ENCODE results near the gene EIF2D. TPM values are rescaled to one million over a fixed set of nuclear protein-coding genes. Genes with fewer than 3 reads are reported as not detected.
A peak's percentile ranks its signal among the peaks of the same experiment; 100 is the strongest.

EIF2D gene
- total RNA-seq, 4 donors from 2014 or later = 20.9 to 57.3 (median 39.5) TPM

DNA sequence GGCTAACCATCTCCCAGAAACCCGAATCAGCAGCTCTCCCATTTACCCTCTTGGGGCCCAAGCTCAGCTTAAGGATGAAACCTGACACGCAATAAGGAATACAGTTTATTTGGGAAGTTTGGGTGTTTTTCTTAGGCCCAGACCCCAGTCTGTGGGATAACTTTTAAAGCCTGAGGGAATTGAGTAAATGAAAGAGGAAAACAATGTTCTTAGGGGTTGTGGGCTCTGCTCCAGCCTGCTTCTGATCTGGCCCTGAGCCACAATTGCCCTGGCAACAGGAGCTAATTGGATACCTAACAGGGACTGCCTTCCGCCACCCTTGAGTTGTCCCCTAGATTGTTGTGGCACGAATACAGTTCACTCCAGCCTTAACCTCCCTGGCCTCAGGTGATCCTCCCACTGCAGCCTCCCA is 43.2 kb upstream of the EIF2D start:
- Histone ChIP-seq H3K4me1 (peaks cover 0 to 23% (median 14%) of the 10 kb centered on the region in 4 donors), H3K9me3 (no peaks in the 10 kb centered on the region), H3K27ac (no peak overlapping the region), H3K27me3 (no peaks in the 10 kb centered on the region), H3K4me3 (no peak overlapping the region), H3K36me3 (no peaks in the 10 kb centered on the region)
- 86 to 90% methylated on average over 2 to 4 of the region's 4 CpGs for WGBS, 2 donors (ENCODE audit: low coverage in 1 of 2)
- DNase-seq = no peak
- TF ChIP-seq POLR2AphosphoS5 (IDR thresholded peaks at IDR 0.05) (no peak), EP300 (IDR thresholded peaks at IDR 0.05; ENCODE audit: low read depth) (no peak), POLR2A (IDR thresholded peaks at IDR 0.05) (no peak)
- TF ChIP-seq, protein P1, sequence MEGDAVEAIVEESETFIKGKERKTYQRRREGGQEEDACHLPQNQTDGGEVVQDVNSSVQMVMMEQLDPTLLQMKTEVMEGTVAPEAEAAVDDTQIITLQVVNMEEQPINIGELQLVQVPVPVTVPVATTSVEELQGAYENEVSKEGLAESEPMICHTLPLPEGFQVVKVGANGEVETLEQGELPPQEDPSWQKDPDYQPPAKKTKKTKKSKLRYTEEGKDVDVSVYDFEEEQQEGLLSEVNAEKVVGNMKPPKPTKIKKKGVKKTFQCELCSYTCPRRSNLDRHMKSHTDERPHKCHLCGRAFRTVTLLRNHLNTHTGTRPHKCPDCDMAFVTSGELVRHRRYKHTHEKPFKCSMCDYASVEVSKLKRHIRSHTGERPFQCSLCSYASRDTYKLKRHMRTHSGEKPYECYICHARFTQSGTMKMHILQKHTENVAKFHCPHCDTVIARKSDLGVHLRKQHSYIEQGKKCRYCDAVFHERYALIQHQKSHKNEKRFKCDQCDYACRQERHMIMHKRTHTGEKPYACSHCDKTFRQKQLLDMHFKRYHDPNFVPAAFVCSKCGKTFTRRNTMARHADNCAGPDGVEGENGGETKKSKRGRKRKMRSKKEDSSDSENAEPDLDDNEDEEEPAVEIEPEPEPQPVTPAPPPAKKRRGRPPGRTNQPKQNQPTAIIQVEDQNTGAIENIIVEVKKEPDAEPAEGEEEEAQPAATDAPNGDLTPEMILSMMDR (IDR thresholded peaks at IDR 0.05) = no peak
- in situ Hi-C loops (cut with MboI; ENCODE audit: low pct_ligation_motif_present in 1 of 4, low pct_unique_long_range_greater_than_20kb in 1 of 4, low sequenced_read_pairs in 3 of 4) (no loop called here), intact Hi-C loops (cut with DNase I; ENCODE audit: low total_unique reads) (no loop called here)

DNA sequence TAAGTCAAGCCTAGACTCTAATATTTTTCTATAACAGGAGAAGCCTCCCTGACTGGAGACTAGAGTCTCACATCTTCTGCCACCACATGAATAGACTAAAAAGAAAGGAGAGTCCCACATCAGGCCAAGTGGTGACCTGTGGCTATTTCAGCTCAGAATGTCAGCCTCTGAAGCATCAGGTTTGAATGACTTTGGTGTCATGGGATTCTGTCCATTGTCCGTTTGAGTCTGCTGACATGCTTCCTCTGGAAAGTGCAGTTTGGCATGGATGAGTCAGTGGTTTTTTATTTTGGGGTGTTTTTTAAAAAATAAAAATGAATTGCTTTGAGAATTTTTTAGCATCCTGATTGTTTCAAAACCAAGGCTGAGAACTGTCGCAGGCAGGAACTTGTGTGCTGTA is 42.6 kb upstream of the EIF2D start:
- H3K27ac ChIP-seq = no peak overlapping the region
- no peaks in the 10 kb centered on the region for H3K27me3 ChIP-seq
- intact Hi-C loops (cut with DNase I; ENCODE audit: low total_unique reads) = no loop called here
- DNase-seq = no peak
- 77 to 100% methylated on average over 1 to 2 of the region's 2 CpGs for WGBS, 2 donors (ENCODE audit: low coverage in 1 of 2)
- no peak for TF ChIP-seq EP300 (IDR thresholded peaks at IDR 0.05; ENCODE audit: low read depth)
- TF ChIP-seq POLR2A (IDR thresholded peaks at IDR 0.05) = no peak
- TF ChIP-seq POLR2AphosphoS5 (IDR thresholded peaks at IDR 0.05) = no peak
- TF ChIP-seq, protein P1 (IDR thresholded peaks at IDR 0.05) = no peak
- in situ Hi-C loops (cut with MboI; ENCODE audit: low pct_ligation_motif_present in 1 of 4, low pct_unique_long_range_greater_than_20kb in 1 of 4, low sequenced_read_pairs in 3 of 4) = no loop called here
- no peaks in the 10 kb centered on the region for H3K9me3 ChIP-seq
- H3K36me3 ChIP-seq = no peaks in the 10 kb centered on the region
- no peak overlapping the region for H3K4me3 ChIP-seq
- H3K4me1 ChIP-seq = peaks cover 0 to 18% (median 10%) of the 10 kb centered on the region in 4 donors

DNA sequence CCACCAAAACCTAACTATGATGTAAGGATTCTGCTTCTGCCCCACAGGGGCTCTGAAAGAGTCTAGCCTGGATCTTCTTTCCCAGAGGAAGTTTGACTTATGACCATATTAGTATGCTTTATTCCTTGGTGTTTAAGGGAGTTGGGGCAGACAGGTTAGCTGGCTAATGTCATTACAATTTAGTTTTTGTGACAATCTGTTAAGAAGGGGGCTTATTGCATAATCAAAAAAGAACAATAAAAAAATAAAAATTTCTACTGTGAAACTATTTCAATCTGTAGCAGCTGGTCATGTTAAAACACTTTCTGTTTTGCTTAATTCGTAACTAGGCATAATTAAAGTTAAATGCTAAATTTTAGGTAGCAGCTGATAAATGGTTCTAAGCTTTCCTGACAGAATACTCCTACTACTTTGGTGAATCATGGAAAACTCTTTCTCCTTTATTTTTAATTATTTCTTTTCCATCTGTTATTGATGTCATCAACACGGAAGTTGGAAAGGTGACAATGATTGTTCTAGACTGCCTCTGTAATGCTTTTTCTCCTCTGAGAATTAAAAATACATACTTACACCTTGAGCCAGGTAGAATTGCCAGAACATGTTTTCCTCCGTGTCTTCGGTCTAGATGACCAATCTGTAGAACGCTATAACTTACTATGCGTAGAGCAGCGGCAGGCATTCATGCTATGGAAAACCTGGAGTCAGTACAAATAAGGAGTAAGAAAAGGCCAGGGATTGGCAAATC is 41.6 kb upstream of the EIF2D start:
- H3K9me3 ChIP-seq = no peaks in the 10 kb centered on the region
- H3K36me3 ChIP-seq = no peaks in the 10 kb centered on the region
- in situ Hi-C loops (cut with MboI; ENCODE audit: low pct_ligation_motif_present in 1 of 4, low pct_unique_long_range_greater_than_20kb in 1 of 4, low sequenced_read_pairs in 3 of 4) (no loop called here), intact Hi-C loops (cut with DNase I; ENCODE audit: low total_unique reads) (no loop called here)
- DNase-seq = no peak
- H3K4me1 ChIP-seq = peaks cover 0 to 10% (median 3%) of the 10 kb centered on the region in 4 donors
- 64 to 74% methylated on average over 7 of the region's 7 CpGs for WGBS, 2 donors (ENCODE audit: low coverage in 1 of 2)
- TF ChIP-seq POLR2AphosphoS5 (IDR thresholded peaks at IDR 0.05) (no peak), EP300 (IDR thresholded peaks at IDR 0.05; ENCODE audit: low read depth) (no peak), POLR2A (IDR thresholded peaks at IDR 0.05) (no peak)
- TF ChIP-seq, protein P1 (IDR thresholded peaks at IDR 0.05) = no peak
- no peak overlapping the region for H3K4me3 ChIP-seq
- no peaks in the 10 kb centered on the region for H3K27me3 ChIP-seq
- H3K27ac ChIP-seq = no peak overlapping the region

DNA sequence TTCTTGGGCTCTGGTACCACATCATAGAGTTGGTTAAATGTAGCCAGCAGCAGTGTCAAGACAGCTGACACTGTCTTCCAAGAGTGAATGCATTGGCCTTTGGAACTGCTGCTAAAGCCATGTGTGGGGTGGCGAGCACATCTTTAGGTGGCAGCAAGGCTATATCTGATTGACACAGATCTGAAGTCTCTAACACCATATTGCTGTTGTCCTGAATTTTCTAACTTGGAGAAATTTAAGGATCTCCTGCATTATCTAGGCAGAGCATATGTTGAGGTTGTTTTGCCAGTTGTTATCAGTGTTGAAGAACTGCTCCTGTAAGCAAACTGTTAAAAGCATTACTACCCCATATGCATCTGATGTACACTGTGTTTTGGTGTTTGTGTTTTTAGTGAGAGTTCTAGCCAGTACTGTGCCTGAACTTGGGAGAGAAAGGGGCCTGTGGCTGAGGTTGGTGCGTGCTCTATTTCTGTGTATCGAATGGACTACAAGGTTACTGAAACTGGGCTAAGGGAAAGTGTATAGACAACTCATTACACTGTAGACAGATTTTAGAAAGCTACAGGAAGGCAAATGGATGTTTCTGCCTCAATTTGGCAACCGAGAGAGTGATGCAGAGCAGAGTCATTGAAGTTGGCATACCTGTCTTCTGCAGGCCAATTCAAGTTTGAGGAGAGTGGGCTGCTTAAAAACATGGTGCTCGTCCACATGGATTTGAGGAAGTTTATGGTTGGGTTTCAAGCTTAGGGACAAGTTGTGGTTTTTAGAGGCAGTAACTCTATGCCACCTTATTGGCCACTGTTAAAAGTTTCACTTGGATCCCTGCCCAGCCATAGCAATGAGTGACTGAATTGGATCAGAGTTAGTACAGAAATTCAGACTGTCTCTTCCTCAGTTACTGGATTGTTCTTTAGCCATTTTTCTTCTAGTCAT is 40.0 kb upstream of the EIF2D start:
- TF ChIP-seq POLR2AphosphoS5 (IDR thresholded peaks at IDR 0.05) (no peak), POLR2A (IDR thresholded peaks at IDR 0.05) (no peak), EP300 (IDR thresholded peaks at IDR 0.05; ENCODE audit: low read depth) (no peak)
- TF ChIP-seq, protein P1 (IDR thresholded peaks at IDR 0.05) = no peak
- Histone ChIP-seq H3K4me3 (no peak overlapping the region), H3K27me3 (no peaks in the 10 kb centered on the region), H3K36me3 (no peaks in the 10 kb centered on the region), H3K27ac (no peak overlapping the region), H3K4me1 (no peaks in the 10 kb centered on the region), H3K9me3 (no peaks in the 10 kb centered on the region)
- intact Hi-C loops (cut with DNase I; ENCODE audit: low total_unique reads) = no loop called here
- peak; percentile 26 for DNase-seq
- 83% methylated on average over 3 to 5 of the region's 5 CpGs for WGBS, 2 donors (ENCODE audit: low coverage in 1 of 2)
- in situ Hi-C loops (cut with MboI; ENCODE audit: low pct_ligation_motif_present in 1 of 4, low pct_unique_long_range_greater_than_20kb in 1 of 4, low sequenced_read_pairs in 3 of 4) = no loop called here

Data from transverse colon (tissue), 4 donors.